GM19468 (cell line): ENCODE measurements around the gene CLDN5.

Source experiments
- ATAC-seq: cut with Tn5 transposase; IDR thresholded peaks from one replicate; pipeline ENCODE4 v1.9.1; 2021; ENCODE audit warnings: mild to moderate bottlenecking, moderate library complexity, moderate number of reproducible peaks; ENCODE audit not compliant: unreplicated experiment; ENCODE audit errors: extremely low read depth

Gene CLDN5

GRCh38 chr22:19523240-19524169 lies 705 bp downstream of the CLDN5 start:
- ATAC-seq = no peak

GRCh38 chr22:19522881-19523239 lies 1.4 kb downstream of the CLDN5 start:
- no peak for ATAC-seq

GRCh38 chr22:19522190-19522880 lies 1.9 kb downstream of the CLDN5 start:
- no peak for ATAC-seq

- ATAC-seq = no peak
Observed at GRCh38 chr22:19520566-19521305, 3.5 kb downstream of the CLDN5 start.

- no peak for ATAC-seq
Observed at GRCh38 chr22:19520007-19520406, 4.2 kb downstream of the CLDN5 start.

- ATAC-seq = no peak
Observed at GRCh38 chr22:19519041-19519926, 4.9 kb downstream of the CLDN5 start.

- ATAC-seq = no peak
Observed at GRCh38 chr22:19518635-19519034, 5.6 kb downstream of the CLDN5 start.

- no peak for ATAC-seq
Observed at GRCh38 chr22:19517919-19518611, 6.1 kb downstream of the CLDN5 start.

- ATAC-seq = no peak
Observed at GRCh38 chr22:19517171-19517500, 7.1 kb downstream of the CLDN5 start.

GRCh38 chr22:19516378-19517170 lies 7.6 kb downstream of the CLDN5 start:
- no peak for ATAC-seq

- ATAC-seq = no peak
Observed at GRCh38 chr22:19515654-19516377, 8.4 kb downstream of the CLDN5 start.

- ATAC-seq = no peak
Observed at GRCh38 chr22:19514831-19515565, 9.2 kb downstream of the CLDN5 start.

- no peak for ATAC-seq
Observed at GRCh38 chr22:19513823-19514222, 10.4 kb downstream of the CLDN5 start.

- ATAC-seq = no peak
Observed at GRCh38 chr22:19510919-19511341, 13.3 kb downstream of the CLDN5 start.

- ATAC-seq = no peak
Observed at GRCh38 chr22:19509923-19510322, 14.3 kb downstream of the CLDN5 start.

- no peak for ATAC-seq
Observed at GRCh38 chr22:19509191-19509590, 15.0 kb downstream of the CLDN5 start.

- ATAC-seq = no peak
Observed at GRCh38 chr22:19508024-19508776, 16.0 kb downstream of the CLDN5 start.
